Anterior cingulate cortex (tissue), 58 donors: Measurements from ENCODE around the gene RYR2.

Source experiments
- DNase-seq, 58 donors: peaks; one replicate each; lab custom pipeline; 2025; lab: John Stamatoyannopoulos, UW

The RYR2 gene

GRCh38 chr1:237868817-237869600, 827.0 kb downstream of the RYR2 start:
- DNase-seq, result no peak

- no peak for DNase-seq
Measured at GRCh38 chr1:237873487-237874211, 831.7 kb downstream of the RYR2 start.

GRCh38 chr1:237875291-237875690, 833.3 kb downstream of the RYR2 start:
- no peak for DNase-seq

GRCh38 chr1:237877631-237878030, 835.6 kb downstream of the RYR2 start:
- DNase-seq, result no peak

GRCh38 chr1:237878406-237878805, 836.4 kb downstream of the RYR2 start:
- DNase-seq, result no peak

GRCh38 chr1:237879195-237879594, 837.2 kb downstream of the RYR2 start:
- DNase-seq, result no peak
